HG02798 (cell line): Measurements from ENCODE around the gene RHOV.

Experiments
- ATAC-seq: cut with Tn5 transposase; IDR thresholded peaks from one replicate; pipeline ENCODE4 v1.9.1; 2021; ENCODE audit warnings: mild to moderate bottlenecking; ENCODE audit not compliant: unreplicated experiment, poor library complexity

Gene RHOV

GRCh38 chr15:40823572-40824343 is 50.3 kb downstream of the RHOV start:
- ATAC-seq: no peak
